ENCODE measurements around the gene KCNMA1.

Gene KCNMA1

DNA sequence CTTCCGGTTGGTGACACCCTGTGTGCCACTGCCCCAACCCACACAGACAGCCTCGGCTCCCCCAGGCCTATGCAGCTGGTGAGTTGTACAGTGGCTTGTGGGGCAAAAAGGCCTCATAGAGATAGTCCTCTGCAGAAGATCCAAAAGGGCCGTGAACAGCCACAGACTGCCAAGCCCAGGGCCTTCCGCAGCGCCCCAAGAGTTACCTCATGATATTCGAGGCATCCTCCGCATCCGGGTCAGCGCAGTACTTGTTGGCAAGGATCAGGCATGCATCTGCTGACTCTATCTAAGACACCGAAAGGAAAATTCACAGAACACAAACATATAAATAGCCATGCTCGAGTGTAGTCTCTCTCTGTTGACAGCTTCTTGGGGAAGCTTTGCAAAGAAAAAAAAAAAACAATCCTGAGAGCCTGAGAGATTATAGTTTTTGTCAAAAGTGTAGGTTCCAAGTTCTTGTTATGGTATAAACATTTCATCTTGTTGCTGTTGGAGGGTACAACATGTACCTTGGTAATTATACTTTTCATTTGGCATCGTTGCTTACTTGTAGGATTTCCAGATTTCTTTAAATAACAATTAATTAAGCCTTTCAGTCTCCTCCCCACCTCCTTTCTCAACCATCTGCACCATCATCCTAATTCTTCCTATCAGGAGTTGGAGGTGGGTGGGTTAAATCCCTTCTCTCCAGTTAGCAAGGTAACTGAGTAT is 553.0 kb downstream of the KCNMA1 start:
- no peak for DNase-seq (ENCODE audit: low read depth, low spot score)

DNA sequence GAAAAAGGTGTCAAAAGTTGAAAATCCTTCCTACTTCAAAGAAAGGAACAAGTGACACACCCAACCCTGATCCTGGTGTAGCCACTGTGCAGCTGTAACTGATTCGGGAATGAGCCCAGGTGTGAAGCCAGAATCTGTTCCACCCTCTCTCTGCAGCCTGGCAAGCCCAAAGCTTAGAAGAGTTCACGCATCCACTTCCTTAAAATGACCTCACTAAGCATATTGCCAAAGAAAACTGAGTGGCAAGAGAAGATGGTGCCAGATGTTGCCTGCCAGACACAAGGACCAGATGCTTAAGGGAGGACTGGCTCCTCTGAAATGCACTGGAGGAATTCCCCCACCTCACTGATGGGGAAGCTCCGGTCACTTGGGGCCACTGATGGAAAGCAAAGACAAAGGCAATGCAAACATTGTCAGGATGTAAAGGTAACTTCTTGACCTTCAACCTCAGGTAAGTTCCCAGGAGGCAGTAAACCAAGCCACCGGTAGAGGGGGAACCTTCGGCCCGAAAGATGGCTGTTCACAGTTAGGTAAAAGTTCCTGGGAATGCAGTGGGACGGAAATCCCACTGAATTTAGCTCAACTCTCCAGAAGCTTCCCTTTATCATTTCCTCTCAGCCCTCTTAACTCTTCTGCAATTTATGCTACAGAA is 554.9 kb downstream of the KCNMA1 start:
- DNase-seq (ENCODE audit: low read depth, low spot score) = no peak

DNA sequence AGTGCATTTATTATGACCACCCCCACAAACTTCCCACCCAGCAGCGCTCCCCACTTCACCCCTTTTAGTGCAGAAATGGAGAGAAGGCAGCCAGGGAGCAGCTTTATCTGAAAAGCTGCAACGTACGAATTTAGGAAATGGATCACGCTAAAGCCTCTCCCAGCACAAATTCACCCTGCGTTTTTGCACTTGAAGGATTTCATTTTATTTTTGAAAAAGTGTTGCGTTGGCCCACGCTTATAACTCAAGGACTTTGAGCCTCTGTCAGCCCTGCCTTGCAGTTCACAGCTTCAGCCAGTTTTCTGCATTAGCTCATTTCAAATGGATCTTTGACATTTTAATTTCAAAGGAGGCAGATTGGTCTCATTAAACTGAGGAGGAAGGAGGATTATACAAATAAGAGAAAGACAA is 556.1 kb downstream of the KCNMA1 start:
- no peak for DNase-seq (ENCODE audit: low read depth, low spot score)

DNA sequence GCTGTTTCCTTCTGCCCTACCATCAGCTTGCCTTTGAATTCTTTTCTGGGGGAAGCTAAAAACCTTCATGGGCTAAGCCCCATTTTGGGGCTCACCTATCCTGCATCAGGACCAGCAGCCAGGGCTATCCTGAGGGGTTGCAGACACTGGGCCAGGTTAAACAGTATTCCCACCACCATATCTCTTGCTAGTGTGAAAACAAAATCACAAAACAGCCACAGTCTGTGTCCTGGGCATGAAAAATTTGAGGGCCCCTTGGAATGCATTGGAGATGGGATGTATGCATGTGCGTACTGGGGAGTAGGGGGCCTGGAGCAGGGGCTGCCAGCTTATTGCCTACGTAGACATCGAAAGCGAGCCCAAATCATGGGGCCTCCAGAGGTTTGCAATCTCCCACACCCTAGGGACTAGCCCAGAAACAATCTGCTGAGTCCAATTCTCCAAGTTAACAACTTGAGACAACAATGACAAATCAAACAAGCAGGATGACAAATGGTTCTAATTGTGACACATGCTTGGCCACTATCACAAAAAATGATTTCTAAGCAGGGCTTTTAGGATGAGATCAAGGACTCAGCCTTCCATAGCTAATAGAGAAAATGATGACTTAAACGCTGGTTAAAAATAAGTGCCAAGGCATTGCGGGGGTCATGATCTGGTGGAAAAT is 557.1 kb downstream of the KCNMA1 start:
- DNase-seq (ENCODE audit: low read depth, low spot score) = no peak

DNA sequence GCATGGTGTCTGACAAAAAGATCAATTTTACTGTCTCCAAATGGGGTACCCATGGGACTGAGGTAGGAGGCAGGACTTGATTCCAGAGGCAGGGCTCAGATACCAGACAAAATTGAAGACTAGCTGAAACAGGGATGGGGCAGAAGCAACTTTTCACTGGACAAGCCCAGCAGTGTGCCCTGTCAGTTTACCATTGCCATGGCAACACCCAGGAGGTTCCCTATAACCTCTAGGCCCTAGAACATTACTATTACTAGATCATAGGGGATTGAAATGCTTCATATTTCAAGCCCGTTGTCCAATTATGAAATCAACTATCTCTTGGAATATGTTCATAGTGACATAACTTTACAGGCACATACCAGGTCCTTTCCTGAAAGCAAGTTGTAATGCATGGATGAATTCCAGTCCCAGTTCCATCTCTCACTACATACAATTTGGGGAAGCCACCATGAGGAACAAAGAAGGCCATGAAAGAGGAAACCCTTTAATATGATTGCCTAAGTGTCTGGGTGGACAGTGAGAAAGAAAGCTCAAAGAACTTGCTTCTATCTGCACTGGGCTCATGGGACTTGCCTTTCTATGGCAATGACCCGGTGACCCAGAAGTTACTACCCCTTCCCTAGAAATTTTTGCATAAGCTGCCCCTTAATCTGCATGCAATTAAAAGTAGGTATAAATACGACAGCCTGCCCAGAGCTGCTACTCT is 557.9 kb downstream of the KCNMA1 start:
- no peak for DNase-seq (ENCODE audit: low read depth, low spot score)

DNA sequence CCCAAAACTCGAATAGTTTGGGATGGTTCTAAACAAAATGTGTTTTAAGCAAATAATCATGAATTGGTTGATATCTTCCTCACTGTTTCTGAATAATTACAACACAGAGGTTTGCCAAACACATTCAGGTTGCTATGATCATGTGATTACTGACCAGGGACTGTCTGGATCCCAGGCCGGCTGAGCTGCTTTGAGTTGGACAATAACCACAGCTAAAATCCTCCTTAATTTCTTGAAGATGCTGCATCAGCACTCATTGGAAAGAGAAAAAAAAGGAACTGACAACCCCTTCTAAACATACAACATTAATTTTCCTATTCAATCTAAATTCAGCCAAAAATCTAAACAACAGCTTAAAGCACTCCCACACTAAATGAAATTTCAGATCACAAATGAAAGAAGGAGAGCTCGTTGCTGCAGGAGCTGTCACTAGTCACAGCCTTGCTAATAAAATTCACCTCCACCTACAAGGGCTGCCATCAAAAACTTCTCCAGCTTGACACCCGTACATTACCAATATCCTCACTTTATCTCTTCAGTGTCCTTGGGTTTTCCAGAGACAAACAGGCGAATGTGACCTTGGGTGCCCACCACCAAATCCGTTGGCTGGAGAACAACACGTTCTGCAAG is 560.2 kb downstream of the KCNMA1 start:
- no peak for DNase-seq (ENCODE audit: low read depth, low spot score)

DNA sequence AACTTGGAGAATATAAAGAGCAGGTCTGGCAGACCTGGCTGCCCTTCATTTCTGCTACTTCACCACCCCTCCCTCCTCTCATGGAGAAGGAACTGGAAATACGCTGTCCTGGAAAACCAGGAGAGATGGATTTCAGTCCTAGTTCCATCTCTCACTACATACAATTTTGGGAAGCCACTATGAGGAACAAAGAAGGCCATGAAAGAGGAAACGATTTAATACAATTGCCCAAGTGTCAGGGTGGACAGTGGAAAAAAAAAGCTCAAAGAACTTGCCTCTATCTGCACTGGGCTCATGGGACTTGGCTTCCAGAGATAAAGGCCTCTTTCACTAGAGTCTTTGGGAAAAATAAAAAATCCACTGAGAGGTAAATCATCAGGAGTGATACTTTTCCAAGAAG is 561.7 kb downstream of the KCNMA1 start:
- DNase-seq (ENCODE audit: low read depth, low spot score) = no peak

DNA sequence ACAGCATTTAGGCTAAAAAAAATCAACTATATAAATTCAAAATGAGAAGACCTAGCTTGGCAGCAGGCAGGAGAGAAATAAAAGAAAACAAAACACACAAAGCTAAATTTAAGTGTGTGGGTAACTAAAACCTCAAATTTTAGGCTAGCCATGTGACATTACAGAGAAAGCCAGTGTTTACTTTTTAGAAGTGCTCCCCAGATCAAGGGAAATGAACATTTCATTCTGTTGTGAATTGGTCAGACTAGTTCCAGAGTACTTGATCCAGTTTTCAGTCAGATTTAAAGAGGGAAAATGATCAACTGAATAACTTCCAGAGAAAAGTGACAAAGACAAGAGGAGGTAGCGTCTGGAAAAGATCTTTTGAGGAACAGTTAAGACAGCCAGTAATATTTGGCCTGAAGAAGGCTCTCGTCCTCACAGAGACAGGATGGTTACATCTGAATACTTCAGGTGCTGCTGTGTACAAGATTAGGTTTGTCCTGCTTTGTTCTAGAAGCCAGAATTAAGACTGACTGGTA is 563.4 kb downstream of the KCNMA1 start:
- no peak for DNase-seq (ENCODE audit: low read depth, low spot score)

DNA sequence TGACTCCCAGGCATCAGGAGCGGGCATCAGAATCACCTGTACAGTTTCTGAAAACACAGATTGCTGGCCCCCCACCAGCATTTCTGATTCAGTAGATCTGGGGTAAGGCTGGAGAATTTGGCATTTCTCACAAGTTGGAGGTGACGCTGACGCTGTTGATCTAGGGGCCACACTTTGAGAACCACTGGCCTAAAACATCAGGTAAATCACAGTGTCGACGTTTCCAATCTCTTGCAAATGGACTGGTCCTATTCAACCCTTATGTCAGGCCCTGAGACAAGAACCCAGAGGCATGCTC is 564.0 kb downstream of the KCNMA1 start:
- no peak for DNase-seq (ENCODE audit: low read depth, low spot score)

DNA sequence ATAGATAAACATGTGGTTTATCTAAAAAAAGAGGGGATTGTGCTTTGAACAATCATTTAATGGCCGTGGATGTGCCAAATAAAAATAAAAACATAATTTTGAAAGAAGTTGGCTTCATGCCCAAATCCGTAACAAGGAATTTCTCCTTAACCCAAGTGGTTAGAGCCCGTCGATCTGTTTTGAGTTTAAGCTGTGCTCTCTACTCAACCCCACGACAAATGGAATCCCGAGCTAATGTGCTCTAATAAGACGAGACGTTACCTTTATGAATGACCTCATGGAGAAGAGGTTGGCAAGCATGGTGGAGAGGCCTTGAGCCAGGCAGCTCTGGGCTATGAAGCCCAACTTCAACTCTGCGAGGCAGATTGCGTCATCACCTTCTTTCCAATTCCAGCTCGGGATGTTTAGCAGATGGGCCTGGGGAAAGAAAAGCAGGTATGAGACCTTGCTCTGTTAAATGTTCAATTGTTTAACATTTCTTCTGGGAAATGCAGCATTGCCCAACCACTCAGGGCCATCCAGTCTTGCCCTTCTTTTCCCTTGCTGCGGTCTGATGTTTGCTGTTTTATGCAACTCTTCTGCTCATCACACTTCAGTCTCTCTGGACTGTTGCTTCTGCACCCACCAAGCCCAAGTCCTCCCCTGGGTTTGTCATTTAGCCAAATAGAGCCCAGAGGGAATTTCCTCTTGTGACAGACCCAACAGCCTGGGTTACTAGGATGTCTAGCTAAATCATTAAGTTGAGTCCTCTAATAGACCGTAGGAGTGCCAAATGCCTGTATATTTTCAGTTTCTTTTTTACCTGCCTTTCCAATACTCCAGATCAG is 564.6 kb downstream of the KCNMA1 start:
- no peak for DNase-seq (ENCODE audit: low read depth, low spot score)

DNA sequence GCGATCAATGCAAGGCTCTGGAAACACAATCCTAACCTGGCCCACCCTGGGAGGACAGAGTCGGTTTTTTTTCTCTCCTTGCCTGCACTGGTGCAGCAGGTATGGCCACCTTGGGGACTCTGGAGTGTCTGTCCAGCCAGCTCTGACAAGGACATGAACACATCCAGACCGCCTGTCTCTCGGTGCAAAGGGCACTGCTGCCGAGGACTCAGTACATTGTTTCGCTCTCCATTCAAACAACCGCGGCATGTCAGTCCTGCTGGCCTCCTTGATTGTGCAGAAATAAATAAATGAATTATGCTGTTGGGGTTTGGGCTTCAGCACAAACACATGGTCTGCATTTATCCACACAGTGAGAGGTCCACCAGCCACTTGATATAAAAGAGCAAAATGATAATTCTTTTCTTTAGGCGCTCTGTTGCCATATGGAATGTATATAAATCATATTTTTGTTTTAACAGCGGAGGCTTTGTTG is 565.2 kb downstream of the KCNMA1 start:
- DNase-seq (ENCODE audit: low read depth, low spot score) = no peak

DNA sequence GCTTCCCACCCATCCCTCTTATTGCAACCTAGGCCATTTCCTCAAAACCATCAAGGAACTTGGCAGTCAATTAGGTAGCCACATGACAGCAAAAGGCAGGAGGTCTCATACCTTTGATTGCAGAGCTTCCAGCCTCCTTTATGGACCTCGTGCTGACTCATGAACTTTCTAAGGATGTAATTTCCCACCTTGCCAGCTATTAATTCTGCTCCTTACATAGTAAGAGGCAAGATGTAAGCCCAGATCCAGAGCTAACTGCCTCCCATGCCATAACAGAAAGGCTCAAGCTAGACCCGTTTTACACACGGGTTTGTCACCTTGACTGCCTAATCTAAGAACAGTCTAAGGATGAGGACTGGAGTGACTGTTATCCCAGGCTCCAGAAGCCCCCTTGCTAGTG is 565.7 kb downstream of the KCNMA1 start:
- DNase-seq (ENCODE audit: low read depth, low spot score) = no peak

DNA sequence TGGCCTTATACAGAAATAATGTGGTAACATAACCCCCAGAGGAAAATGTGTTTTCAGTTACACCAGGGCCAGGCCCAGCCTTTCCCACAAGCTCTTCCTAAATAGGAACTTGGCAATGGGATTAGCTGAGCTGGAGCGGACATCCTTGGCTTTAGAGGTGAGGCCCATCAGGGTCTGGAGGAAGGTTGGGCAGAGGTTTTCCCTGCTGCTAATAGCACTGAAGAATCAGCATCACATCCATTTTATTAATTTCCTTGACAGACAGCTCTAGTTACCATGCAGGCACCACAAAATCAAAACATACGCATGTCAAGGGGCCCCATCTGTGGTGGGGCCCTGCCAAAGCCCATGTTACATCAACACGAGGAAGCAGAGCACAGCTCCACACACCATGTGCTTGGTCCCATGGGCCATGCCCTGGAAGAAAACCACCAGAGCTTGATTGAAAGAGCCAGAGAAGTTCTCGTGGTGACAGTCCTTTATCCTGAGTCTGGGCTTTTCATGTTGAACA is 566.6 kb downstream of the KCNMA1 start:
- no peak for DNase-seq (ENCODE audit: low read depth, low spot score)

DNA sequence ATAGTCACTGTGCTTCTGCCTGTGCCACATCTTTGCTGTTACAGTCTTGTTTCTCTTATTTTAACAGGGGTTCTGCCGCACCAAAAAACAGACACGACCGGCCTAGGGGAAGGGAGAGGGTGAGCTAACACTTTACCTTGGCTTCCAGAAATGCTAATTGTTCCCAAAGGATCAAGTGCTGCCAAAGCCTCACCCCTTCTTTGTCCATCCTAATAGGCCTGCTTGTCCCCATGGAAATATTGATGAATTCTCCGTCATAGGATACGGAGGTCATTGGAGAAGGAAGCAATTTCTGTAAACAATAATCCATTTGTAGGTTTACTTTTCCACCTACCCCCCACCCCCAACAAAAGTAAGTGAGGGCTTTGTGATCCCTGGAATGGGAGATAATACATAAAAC is 567.3 kb downstream of the KCNMA1 start:
- no peak for DNase-seq (ENCODE audit: low read depth, low spot score)

DNA sequence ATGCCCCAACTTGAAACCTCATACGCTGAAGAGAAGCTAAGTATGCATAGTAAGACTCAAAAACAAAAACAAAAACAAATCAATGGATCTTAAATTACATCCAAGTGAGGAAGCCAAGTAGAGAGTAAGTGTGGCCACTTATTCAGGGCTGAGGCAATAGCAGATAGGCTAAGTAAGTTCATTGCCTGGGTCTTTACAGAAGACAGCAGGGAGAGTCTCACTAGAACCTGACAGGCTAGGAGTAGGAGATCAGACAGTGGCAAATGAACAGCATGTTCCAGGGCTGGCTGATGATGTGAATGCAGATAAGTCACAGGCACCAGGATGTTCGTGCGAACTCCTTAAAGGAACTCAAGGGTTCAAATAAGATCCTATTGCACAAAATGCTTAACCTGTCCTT is 568.6 kb downstream of the KCNMA1 start:
- DNase-seq (ENCODE audit: low read depth, low spot score) = no peak

DNA sequence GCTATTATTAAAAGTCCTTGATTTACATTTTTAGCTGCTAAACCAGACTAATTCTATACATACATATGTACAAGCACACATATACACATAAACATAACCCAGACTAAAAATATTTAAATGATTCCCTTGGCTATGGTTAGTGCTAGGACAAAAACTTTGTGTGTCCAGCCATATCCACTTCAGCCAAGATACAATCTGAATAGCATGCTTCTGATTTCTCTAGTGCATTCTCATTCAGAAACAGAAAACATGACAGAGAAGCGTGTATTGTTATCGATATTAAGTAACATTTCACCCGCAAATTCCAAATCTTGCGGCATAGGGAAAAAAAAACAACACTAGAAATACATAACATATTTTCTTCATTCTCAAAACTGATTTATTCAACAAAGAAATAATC is 569.3 kb downstream of the KCNMA1 start:
- DNase-seq (ENCODE audit: low read depth, low spot score) = no peak

DNA sequence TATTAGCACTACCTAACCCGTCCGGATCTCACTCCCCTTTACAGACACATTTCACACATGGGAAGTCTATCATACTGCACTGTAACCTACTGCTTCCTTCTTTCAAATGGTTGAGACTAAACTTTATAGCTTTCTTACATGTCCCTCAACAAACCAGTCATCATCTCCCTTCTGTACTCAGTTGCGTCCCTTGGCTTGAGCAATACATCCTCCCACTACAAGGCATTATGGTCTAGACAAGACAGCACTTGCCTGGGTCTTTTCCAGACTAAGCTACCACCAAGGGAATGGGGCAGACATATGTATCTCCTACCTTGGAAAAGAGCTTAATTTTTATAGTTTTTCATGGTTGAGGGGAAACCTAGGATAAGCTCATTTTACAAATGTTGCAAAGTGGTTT is 575.2 kb downstream of the KCNMA1 start:
- no peak for DNase-seq (ENCODE audit: low read depth, low spot score)

DNA sequence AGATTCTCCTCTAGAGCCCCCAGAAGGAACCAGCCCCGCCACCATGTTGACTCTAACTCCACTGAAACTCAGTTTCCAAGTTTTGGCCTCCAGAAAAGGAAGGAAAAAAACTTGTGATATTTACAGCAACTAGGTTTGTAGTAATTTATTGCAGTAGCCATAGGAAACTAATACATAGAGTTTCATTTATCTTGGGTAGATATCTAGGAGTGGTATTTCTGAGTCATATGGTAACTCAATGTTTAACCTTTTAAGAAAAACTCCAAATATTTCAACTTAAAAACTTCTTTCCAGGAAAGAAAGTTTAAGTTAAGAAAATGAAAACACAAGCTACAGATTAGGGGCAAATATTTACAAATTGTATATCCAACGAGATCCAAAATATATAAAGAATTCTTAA is 576.7 kb downstream of the KCNMA1 start:
- DNase-seq (ENCODE audit: low read depth, low spot score) = no peak

DNA sequence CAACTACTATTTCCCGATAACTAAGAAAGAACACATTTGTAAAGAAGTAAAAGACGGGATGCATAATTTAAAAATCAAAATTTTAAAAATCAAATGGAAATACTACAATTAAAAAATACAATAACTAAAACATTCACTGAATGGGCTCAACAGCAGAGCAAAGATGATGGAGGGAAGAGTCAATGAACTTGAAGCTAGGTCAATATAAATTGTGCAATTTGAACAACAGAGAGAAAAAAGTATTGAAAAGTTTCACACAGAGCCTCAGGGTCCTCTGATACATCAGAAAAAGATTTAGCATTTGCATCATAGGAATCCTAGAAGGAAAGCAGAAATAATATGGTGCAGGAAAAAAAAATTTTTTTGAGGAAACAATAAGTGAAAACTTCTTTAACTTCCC is 581.0 kb downstream of the KCNMA1 start:
- no peak for DNase-seq (ENCODE audit: low read depth, low spot score)

DNA sequence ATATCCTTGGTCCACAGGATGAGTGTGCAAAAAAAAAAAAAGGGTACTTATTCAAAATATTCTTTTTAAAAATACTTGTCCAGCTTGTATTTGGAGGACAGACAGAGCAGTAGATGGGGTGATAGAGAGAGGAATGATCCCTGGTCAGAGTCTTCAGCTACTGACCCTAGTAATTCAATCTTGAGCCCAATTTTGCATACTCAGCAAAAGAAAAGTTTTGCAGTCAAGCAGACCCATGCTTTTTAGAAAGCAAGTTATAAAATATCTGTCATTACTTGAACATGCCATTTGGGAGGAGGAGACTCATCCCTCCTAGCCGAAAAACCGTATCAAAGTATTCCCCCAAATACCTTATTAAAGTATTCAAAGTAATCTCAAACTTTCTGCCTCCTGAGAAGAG is 585.0 kb downstream of the KCNMA1 start:
- DNase-seq (ENCODE audit: low read depth, low spot score) = no peak

DNA sequence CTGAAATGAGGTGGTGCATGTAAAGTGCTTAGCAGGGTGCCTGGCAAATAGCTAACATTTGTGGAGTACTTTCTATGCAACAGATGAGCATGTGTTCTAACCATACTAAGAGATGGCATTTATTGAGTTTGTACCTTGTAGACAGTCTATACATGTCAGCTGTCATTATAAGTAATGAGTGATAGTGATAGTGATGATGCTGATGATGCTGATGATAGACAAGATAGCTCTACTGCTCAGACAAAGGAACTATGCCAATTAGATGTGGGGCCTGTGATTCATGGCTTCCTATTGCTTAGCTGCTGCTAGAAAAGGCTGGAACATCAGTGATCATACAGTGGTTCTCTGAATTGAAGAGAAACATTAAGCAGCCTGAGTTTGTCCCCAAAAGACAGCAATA is 585.8 kb downstream of the KCNMA1 start:
- no peak for DNase-seq (ENCODE audit: low read depth, low spot score)
